ENCODE data around the gene TULP4. TPM values are rescaled to one million over a fixed set of nuclear protein-coding genes. Genes with fewer than 3 reads are reported as not detected.

The TULP4 gene
- polyA plus RNA-seq, 1 donor (not counting 4 experiments of a cell fraction or from before 2014, with no cell fraction given): 13.1 TPM

GRCh38 chr6:158474961-158475343 is 162.7 kb downstream of the TULP4 start:
- Histone ChIP-seq H3K79me2 (ENCODE audit: control insufficient read depth, insufficient read depth, low read length) (no peaks in the 10 kb centered on the region), H3K4me1 (ENCODE audit: control insufficient read depth, extremely low read depth, insufficient read depth, low read length) (peaks cover 5% of the 10 kb centered on the region), H3K4me3 (ENCODE audit: control insufficient read depth in 2 of 3, extremely low read depth in 1 of 3, insufficient read depth in 2 of 3, low read depth in 1 of 3, low read length in 3 of 3) (no peak overlapping the region), H2AFZ (ENCODE audit: control insufficient read depth, low read length) (no peak overlapping the region), H3K4me2 (ENCODE audit: control insufficient read depth, extremely low read depth, insufficient read depth, low read depth, low read length) (no peak overlapping the region), H3K9me3 (ENCODE audit: control insufficient read depth, low read depth, low read length) (no peaks in the 10 kb centered on the region), H3K27me3 (ENCODE audit: control insufficient read depth, extremely low read depth, insufficient read depth, low read length) (no peaks in the 10 kb centered on the region), H4K20me1 (ENCODE audit: control insufficient read depth, extremely low read depth, insufficient read depth, low read length) (no peaks in the 10 kb centered on the region), H3K36me3 (ENCODE audit: control insufficient read depth in 2 of 2, extremely low read depth in 1 of 2, insufficient read depth in 2 of 2, low read length in 2 of 2) (peaks cover 11 to 14% of the 10 kb centered on the region in 2 experiments), H3K9me1 (ENCODE audit: control insufficient read depth, extremely low read depth, insufficient read depth, low read length) (no peaks in the 10 kb centered on the region), H3K27ac (ENCODE audit: control insufficient read depth, insufficient read depth, low read length) (no peak overlapping the region), H3K9ac (ENCODE audit: control insufficient read depth, extremely low read depth, insufficient read depth, low read length) (no peak overlapping the region)
- TF ChIP-seq CTCF (optimal IDR thresholded peaks at IDR 0.05 in 1 of 3, IDR thresholded peaks at IDR 0.05 in 1 of 3, conservative IDR thresholded peaks at IDR 0.05 in 1 of 3; ENCODE audit: extremely low read depth in 1 of 3, insufficient read depth in 2 of 3, low read length in 3 of 3) (no peak), EZH2 (IDR thresholded peaks at IDR 0.05; ENCODE audit: low read length) (no peak)
- FAIRE-seq: no peak
- no peak for DNase-seq (ENCODE audit: low read depth, low spot score)
- dilution Hi-C loops (cut with MboI; ENCODE audit: extremely low pct_ligation_motif_present, low sequenced_read_pairs): no loop called here

- no peak for DNase-seq (ENCODE audit: low read depth, low spot score)
- Histone ChIP-seq H3K36me3 (ENCODE audit: control insufficient read depth in 2 of 2, extremely low read depth in 1 of 2, insufficient read depth in 2 of 2, low read length in 2 of 2) (peaks cover 14 to 16% of the 10 kb centered on the region in 2 experiments), H2AFZ (ENCODE audit: control insufficient read depth, low read length) (no peak overlapping the region), H3K27me3 (ENCODE audit: control insufficient read depth, extremely low read depth, insufficient read depth, low read length) (no peaks in the 10 kb centered on the region), H3K4me2 (ENCODE audit: control insufficient read depth, extremely low read depth, insufficient read depth, low read depth, low read length) (no peak overlapping the region), H3K27ac (ENCODE audit: control insufficient read depth, insufficient read depth, low read length) (no peak overlapping the region), H3K4me1 (ENCODE audit: control insufficient read depth, extremely low read depth, insufficient read depth, low read length) (peaks cover 5% of the 10 kb centered on the region), H3K9me1 (ENCODE audit: control insufficient read depth, extremely low read depth, insufficient read depth, low read length) (no peaks in the 10 kb centered on the region), H3K79me2 (ENCODE audit: control insufficient read depth, insufficient read depth, low read length) (no peaks in the 10 kb centered on the region), H3K9ac (ENCODE audit: control insufficient read depth, extremely low read depth, insufficient read depth, low read length) (no peak overlapping the region), H4K20me1 (ENCODE audit: control insufficient read depth, extremely low read depth, insufficient read depth, low read length) (no peaks in the 10 kb centered on the region), H3K4me3 (ENCODE audit: control insufficient read depth in 2 of 3, extremely low read depth in 1 of 3, insufficient read depth in 2 of 3, low read depth in 1 of 3, low read length in 3 of 3) (no peak overlapping the region), H3K9me3 (ENCODE audit: control insufficient read depth, low read depth, low read length) (no peaks in the 10 kb centered on the region)
- dilution Hi-C loops (cut with MboI; ENCODE audit: extremely low pct_ligation_motif_present, low sequenced_read_pairs): no loop called here
- FAIRE-seq: no peak
- TF ChIP-seq CTCF (optimal IDR thresholded peaks at IDR 0.05 in 1 of 3, IDR thresholded peaks at IDR 0.05 in 1 of 3, conservative IDR thresholded peaks at IDR 0.05 in 1 of 3; ENCODE audit: extremely low read depth in 1 of 3, insufficient read depth in 2 of 3, low read length in 3 of 3): no peak
- no peak for TF ChIP-seq EZH2 (IDR thresholded peaks at IDR 0.05; ENCODE audit: low read length)
Observed at GRCh38 chr6:158475344-158476302, 163.4 kb downstream of the TULP4 start.

Measured in keratinocyte (primary cell).